GM21576 (cell line): Measurements from ENCODE around the gene RFC3.
"Not testable (repeated sequence)": the region's sequence is repeated elsewhere in the genome, so short reads cannot be mapped to it uniquely, and the experiment has no call there.

ENCODE experiments used
- ATAC-seq: cut with Tn5 transposase; IDR thresholded peaks from one replicate; pipeline ENCODE4 v1.9.1; 2021; ENCODE audit warnings: mild to moderate bottlenecking, moderate library complexity; ENCODE audit not compliant: unreplicated experiment

RFC3 gene

DNA sequence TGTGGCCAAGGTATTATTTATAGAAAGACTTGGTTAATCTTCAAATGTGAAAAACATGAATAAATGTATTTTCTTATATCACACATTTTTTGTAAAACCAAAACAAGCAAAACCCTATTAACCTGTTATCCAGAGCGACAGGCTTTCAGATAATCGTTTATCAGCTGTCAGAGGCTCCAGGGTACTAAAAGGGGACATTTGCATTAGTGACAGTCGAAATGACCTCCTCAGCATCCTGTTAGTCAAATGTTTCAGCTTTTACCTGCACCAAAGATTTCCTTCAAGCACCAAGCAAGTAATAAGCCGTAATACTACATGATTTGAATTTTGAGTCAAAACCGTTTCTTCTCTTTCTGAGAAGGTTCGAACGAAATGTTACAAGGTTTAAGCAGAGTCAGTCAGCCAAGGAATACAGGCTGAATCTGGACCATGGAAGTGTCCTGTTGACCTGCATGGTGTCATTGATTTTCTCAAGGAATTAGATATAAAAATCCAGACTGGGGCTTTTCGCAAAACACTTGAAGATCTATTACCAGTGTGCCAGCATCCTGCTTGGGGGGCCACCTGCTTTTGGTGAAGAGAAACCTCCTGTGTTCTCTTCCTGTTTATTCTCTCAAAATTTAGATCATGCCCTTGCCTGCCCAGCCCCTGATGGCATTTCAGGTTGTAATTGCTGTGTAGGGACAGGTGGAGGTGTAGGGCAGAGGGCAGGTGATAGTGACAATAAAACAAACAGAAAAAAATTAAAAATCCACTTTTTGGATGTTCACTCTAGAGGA, 11.3 kb upstream of the RFC3 start:
- ATAC-seq, result no peak

GRCh38 chr13:33812829-33813228, 5.1 kb upstream of the RFC3 start:
- ATAC-seq, result not testable (repeated sequence)

DNA sequence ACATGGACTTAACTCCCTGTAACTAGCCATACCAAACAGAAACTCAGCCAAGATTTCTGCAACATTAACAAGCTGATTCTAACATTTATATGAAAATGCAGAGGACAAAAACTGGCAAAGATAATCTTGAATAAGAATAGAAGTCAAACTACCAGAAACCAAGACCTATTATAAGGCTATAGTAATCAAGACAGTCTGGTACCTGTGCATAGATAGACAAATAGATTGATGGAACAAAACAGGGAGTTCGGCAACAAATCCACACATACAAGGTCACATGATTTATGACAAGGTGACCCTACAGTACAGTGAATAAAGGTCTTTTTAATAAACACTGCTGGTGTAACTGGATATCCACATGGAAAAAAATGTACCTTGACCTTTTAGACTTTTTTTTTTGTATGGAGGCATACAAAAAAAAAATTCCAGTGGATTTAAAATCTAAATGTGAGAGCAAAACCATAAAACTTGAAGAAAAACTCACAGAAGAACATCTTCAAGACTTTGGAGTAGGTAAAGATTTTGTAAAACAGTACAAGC, 2.9 kb upstream of the RFC3 start:
- no peak for ATAC-seq

DNA sequence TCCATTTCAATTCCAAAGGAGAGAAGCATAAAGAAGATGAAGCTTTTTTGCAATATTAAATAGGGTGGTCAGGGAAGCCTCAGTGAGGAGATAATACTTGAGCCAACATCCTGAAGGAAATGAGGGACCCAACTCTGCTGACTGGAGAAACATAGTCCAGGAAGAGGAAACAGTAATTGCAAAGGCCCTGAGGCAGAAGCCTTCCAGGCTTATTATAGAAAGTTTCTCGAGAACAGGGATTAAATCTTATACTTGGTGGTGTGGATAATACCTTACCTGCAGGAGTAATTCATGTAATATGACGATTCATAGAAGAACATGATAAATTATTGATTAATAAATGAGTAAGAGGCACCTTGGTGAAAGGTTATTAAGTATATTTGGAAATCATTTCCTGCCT, 1.0 kb upstream of the RFC3 start:
- ATAC-seq, result no peak

DNA sequence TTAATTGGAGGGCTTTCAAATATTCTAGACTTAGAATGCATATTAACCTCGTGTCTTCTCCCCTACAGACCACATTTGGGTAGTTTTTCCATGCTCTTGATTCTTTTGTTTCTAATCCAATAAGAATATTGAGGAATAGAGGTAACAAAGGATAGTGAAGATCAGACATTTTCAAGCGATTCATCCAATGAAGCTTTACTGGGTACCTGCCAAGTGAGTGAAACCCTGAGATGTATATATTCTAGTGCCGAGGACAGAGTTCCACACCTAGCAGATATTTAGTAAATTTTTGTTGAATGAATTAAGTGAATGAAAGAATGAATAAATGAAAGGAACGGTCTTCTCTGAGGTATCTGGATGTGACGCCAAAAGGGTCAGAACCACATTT, 442 bp upstream of the RFC3 start:
- no peak for ATAC-seq

- ATAC-seq, result no peak
Measured at GRCh38 chr13:33825083-33825482, 7.1 kb downstream of the RFC3 start.

DNA sequence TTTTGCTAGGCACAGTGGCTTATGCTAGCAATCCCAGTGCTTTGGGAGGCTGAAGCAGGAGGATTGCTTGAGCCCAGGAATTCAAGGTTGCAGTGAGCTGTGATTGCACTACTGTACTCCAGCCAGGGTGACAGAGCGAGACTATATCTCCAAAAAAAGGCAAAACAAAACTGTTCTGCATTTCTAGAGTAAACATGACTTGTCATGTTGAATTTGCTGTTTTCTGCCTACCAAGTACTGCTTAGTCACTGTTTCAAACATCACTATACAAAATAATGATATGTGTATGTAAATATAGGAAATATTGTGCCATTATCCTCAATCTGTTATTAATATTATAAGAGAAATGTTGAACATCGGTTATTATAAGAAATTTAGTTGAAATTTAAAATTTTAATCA, 9.2 kb downstream of the RFC3 start:
- ATAC-seq, result no peak

DNA sequence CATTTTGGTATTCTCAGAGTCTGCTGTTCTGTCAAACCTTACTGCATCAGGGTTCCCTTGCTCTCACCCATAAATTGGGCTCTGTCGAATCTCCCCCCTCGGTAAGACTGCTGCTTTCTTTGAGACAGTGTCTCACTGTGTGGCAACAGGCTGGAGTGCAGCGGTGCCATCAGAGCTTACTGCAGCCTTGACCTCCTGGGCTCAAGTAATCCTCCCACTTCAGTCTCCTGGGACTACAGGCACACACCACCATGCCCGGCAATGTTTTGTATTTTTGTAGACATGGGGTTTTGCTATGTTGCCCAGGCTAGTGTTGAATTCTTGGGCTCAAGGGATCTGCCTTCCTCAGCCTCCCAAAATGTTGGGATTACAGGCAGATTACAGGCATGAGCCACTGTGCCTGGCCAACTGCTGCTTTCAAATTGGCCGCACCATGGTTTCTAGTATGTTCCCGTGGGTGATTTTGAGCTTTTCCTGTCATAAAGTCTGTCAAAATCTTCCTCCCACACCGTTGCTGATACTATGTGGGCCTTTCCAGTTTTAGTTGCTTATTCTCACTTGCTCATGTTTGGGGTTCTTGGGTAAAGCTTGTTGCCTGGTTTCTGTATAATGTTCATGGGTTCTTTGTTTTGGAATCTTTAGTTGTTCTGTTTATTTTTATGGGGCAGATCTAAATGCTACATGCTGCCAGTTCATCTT, 10.6 kb downstream of the RFC3 start:
- ATAC-seq, result no peak

DNA sequence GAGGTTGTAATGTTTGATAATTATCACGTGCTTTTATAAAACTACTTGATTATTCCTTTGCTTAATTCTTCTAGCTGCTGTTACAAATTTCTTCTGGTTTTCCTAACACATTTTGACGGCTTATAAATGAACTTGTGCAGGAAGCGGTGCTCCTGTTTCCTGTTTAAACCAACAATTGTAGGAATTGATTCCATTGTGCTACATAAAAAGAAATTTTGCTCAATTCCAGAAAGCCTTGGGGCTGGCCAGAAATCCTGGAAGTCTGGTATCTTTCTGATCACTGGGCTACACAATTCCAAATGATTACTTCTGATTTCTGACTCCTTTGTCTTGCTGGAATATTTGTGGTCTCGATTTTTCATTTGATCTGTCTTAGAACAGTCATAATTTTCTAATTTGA, 14.9 kb downstream of the RFC3 start:
- no peak for ATAC-seq

GRCh38 chr13:33838647-33839046, 20.7 kb downstream of the RFC3 start:
- ATAC-seq, result no peak

DNA sequence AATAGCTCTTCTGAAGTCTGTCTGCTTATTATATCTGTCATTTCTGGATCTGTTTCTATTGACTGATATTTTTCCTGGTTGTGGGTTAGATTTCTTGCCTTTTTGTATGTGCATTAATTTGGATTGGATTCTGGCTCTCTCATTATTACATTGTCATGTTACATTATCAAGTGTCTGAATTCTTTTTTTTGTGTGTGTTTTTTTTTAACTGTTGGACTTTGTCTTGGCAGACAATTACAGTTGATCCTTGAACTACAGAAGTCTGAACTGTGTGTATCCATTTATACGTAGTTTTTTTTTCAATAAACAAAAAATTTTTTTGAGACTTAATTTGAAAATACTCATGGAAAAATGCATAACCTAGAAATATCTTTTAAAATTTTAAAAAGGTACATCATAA, 22.5 kb downstream of the RFC3 start:
- ATAC-seq, result no peak

GRCh38 chr13:33842207-33842606, 24.3 kb downstream of the RFC3 start:
- no peak for ATAC-seq

- ATAC-seq, result no peak
Measured at GRCh38 chr13:33842986-33843385, 25.0 kb downstream of the RFC3 start.

- no peak for ATAC-seq
Measured at GRCh38 chr13:33845572-33846302, 27.8 kb downstream of the RFC3 start.

GRCh38 chr13:33846303-33847062, 28.5 kb downstream of the RFC3 start:
- ATAC-seq, result peak; percentile 58

DNA sequence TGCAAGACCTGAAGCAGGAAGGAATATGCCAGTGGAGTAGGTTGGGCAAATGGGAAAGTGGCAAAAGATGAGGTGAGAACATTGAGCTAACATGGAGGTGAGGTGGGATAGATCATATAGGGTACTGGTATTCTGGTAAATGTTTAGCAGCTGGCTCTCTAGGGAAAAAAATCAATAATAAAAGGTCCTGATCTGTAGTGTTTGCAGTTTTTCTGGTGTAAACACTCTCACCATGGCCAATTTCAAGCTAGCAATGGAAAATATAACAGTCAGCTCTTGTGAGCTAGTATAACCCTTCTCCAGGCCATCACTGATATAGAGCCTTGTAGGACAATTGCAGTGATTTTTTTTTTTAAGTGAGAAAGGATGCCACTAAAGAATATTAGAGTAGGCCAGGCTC, 31.3 kb downstream of the RFC3 start:
- ATAC-seq, result no peak

- no peak for ATAC-seq
Measured at GRCh38 chr13:33855371-33855895, 37.5 kb downstream of the RFC3 start.

DNA sequence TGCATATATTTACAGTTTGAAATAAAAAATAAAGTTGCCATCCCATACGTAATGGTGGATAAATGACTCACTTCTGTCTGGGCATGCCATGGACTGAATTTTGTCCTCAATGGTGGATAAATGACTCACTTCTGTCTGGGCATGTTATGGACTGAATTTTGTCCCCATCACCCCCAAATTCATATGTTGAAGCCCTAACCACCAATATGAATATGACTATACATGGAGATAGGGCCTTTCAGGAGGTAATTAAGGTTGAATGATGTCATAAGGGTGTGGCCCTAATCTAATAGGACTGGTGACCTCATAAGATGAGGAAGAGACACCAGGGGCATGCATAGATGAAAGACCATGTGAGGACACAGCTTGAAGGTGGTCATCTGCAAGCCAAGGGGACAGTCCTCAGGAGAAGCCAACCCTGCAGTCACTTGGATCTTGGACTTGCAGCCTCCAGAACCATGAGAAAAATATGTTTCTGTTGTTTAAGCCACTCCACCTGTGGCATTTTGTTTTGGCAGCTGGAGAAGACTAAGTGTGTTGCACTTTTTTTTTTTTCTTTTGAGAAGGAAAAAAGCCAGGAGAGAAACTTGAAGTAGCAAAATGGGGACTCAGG, 41.8 kb downstream of the RFC3 start:
- ATAC-seq, result no peak

DNA sequence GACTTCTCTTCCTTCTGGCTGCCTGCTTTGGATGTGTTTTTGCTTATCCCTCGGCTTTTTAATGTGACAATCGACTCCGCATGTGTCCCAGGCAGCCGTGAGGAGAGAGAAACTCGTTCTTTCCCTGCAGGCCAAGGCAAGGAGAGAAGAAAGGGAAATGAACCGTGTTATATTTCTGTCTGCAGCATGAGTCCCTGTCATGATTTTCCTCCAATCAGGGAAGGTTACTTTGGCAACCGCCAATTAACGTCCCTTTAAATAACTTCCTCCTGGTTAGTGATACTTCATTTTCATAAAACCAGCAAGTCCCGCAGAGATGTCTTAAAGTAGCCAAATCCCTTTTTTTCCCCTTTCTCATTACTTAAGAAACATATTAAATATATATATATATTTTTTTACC, 42.6 kb downstream of the RFC3 start:
- ATAC-seq, result no peak

DNA sequence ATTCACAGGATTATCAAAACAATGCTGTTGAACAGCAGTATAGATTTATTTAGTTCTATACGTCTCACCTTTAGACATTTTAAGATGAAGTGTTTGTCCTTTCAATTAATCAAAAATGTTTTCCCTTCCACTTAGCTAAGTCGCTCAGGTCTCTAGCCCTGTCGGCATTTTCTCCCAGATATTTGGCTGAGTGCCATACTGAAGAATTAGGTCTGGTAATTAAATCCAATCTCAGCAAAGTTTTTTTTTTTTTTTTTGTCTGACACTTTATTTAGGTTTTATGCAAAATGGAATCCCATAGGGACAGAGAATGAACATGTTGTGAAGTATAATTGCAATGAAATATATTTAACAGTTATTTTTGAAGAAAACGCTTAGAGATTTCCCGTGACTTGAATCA, 44.1 kb downstream of the RFC3 start:
- ATAC-seq, result no peak
